Activated CD4-positive, alpha-beta T cell treated with anti-CD3 and anti-CD28 coated beads, Interleukin-2, amount 50 U/mL, for 24 hours (primary cell): ENCODE data around the gene KRTAP5-8.
"Not testable (repeated sequence)": the region's sequence is repeated elsewhere in the genome, so short reads cannot be mapped to it uniquely, and the experiment has no call there.

ENCODE experiments used
- DNase-seq, 2 donors: peaks; one replicate each; pipeline ENCODE4 v3.0.0-alpha.2; 2020; ENCODE audit warnings: low read depth in 1 of 2, low spot score in 1 of 2

KRTAP5-8 gene, protein sequence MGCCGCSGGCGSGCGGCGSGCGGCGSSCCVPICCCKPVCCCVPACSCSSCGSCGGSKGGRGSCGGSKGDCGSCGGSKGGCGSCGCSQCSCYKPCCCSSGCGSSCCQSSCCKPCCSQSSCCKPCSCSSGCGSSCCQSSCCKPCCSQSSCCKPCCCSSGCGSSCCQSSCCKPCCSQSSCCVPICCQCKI

DNA sequence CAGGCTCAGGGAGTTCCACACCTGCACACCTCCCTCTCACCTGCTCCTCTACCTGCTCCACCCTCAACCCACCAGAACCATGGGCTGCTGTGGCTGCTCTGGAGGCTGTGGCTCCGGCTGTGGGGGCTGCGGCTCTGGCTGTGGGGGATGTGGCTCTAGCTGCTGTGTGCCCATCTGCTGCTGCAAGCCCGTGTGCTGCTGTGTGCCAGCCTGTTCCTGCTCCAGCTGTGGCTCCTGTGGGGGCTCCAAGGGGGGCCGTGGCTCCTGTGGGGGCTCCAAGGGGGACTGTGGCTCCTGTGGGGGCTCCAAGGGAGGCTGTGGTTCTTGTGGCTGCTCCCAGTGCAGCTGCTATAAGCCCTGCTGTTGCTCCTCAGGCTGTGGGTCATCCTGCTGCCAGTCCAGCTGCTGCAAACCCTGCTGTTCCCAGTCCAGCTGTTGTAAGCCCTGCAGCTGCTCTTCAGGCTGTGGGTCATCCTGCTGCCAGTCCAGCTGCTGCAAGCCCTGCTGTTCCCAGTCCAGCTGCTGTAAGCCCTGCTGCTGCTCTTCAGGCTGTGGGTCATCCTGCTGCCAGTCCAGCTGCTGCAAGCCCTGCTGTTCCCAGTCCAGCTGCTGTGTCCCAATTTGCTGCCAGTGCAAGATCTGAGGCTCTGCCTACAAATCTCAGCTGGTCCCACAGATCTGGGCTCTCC is at the start of gene KRTAP5-8:
Gene KRTAP5-8 (plus strand): TSS at position 49 of the 689 bp plus-strand sequence. CDS start 31 bp downstream, at position 80.
- DNase-seq: not testable (repeated sequence)

DNA sequence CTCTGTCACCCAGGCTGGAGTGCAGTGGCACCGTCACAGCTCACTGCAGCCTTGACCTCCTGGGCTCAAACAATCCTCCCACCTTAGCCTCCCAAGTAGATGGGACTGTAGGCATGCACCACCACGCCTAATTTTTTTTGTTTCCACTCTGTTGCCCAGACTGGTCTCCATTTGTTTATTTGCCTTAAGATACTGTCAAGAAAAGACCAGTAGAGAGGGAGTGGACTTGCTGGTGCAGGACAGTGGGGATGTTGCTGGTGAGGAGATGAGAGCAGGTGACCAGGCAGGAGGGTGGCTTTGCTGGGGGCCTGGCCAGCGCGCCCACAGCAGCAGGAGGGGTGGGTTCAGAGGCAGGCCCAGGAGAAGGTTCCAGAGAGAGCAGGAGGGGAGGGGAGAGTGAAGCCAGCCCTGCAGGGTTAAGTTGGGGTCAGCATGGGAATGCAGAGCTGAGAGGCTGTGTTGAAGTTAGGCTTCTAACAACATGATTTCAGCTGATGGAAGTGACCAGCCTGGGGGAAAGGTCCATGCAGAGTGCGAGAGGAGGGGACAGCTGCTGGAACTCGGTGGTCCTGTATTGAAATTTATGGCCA is 49.0 kb upstream of the KRTAP5-8 start:
- no peak for DNase-seq

DNA sequence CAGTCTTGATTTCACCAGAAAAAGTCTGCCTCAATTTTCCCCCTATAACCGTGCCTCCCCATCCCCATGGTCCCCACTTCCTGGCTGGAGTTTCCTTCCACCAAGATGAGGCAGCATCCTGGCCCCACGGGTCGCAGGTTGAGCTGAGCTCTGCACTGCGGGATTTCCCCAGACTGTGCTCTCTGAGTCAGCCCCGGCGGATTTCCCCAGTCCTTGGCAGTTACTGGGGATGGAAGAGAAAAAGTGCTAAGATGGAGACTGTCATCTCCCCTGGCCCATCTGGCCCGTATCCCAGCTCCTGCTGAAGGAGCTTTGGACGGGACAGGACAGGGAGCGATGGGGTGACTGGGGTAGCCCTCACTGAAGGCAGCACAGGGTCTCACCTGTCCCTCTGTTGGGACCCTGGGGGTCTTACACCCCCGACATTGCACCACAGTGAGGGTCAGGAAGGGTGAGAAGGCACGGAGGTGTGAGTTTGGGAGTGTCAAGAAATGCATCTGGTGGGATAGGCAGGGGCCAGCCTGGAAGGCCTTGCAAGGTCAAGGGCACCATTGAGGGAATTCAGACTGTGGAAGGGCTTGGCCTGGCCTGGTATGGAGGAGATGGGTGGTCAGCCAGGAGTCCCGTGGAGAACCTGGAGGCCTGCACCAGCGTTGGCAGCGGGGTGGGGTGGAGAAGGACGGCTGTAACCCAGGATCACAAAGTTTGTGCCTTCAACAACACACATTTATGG is 48.3 kb upstream of the KRTAP5-8 start:
- DNase-seq: peak; percentile 17 to 40

DNA sequence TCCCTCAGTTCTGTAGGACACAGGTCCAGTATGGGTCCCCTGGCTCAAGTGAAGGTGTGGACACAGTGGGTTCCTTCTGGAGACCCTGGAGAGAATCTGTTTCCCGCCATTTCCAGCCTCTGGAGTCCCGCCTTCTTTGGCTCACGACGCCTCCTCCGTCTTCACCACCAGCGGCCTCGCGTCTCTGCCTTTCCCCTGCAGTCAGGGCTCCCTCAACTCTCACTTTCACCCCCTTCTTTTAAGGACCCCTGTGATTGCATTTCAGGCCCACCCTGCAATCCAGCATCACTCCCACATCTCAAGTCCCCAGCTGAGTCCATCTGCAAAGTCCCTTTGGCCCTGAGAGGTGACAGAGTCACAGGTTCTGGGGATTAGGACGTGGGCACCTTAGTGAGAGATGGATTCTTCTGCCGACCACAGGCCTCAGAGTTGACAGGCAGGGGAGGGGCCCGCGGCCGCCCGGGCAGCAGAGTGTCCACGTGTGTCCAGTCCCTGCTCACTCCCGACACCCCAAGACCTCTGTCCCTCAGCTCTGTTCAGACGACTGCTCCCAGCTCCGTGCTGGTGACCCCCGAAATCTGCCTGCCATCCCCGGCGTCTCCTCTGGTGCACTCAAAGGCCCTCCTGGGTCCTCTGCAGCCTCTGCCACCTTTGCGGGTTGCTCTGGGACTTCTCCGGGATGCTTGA is 47.6 kb upstream of the KRTAP5-8 start:
- DNase-seq: no peak

DNA sequence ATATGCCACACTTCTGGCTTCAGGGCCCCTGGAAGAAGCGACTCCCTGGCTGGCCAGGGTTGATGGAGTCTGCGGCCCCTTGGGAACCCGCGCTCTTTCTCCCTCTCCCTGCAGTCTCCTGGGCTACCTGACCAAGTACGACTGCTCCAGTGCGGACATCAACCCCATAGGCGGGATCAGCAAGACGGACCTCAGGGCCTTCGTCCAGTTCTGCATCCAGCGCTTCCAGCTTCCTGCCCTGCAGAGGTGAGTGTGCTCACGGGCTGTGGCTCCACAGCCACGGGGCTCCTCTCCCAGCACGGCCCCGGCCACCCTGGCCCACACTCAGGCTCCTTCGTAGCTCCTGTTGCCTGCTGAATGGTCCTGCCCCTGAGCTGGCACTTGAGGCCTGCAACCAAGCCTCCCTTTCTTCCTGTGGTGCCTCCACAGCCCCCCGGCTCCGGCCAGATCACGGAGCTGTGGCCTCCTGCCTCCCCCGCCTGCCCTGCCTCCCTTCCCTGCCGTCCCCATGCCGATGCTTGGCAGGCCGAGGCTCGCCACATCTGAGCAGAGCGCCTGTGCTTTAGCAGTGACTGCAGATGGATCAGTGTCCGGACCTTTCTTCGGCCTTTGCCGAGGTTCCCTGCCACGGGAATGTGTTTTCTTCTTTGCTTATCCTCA is 47.0 kb upstream of the KRTAP5-8 start:
- DNase-seq: no peak

DNA sequence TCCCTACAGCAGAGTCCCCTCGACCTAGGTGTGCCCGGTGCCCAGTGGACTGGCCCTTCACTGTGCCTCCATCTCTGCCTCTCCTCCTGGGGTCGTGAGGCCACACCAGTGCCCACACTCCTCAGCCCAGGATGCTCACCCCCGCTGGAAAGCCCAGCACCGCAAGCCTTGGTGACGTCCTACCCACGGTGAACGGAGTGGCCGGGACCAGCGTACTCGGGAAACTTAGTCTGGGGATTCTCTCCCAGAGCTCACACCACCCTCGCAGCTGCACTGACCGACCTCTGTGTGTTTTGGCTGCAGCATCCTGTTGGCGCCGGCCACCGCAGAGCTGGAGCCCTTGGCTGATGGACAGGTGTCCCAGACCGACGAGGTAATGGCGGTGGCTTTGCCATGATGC is 46.3 kb upstream of the KRTAP5-8 start:
- DNase-seq: no peak

DNA sequence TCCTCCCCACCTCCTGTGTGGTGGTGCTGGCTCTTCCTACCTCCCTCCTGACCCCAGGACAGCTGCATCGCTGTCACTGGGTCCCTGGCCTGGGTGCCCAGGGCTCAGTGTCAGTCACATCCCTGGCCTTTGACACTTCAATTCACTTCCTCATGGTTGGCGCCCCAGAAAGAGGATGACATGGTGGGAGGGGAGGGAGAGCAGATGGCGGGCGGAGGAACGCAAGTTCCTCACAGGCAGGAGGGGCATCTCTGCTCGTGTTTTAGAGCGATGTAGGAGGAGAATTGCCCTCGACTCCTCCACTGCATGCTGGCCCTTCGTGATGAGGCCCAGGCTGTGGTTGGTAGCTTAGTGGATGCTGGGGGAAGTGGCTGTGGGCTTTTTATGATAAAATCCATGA is 45.9 kb upstream of the KRTAP5-8 start:
- DNase-seq: no peak

DNA sequence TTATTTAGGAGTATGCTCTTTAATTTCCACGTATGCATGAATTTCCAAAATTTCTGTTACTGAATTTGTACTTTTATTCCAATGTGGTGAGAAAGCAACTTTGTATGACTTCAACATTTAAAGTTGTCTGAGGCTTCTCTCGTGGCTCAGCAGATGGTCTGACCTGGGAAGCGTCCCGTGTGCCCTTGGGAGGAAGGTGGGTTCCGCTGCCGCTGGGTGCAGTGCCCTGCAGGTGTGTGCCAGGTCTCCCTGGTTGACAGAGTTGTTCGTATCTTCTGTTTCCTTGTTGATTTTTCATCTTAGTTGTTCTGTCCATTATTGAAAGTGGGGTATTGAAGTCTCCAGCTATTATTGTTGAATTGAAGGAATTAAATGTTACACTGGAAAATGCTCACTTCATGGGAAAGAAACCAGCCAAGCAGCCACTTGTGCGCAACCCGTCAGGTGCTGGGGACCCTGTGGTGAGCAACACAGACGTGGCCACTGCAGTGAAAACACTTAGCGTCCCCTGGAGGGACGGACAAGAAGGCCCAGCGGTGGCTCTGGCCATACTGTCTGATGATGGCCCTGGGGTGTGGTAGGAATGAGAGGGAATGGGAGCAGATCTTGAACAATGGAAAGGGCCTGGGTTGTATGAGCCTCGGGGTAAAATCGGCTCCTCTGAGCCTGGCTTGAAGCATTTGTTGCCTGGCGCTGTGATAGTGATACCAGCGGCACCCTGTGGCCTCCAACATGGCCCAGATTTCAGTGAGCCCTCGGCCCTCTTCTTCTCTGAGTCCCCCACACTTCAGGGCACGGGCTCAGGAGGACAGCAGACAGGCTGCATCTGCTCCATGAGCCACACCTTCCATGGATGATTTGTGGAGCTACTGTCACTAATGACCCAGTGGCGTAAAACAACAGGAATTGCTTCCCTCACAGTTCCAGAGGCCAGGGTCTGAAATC is 42.3 kb upstream of the KRTAP5-8 start:
- DNase-seq: no peak

DNA sequence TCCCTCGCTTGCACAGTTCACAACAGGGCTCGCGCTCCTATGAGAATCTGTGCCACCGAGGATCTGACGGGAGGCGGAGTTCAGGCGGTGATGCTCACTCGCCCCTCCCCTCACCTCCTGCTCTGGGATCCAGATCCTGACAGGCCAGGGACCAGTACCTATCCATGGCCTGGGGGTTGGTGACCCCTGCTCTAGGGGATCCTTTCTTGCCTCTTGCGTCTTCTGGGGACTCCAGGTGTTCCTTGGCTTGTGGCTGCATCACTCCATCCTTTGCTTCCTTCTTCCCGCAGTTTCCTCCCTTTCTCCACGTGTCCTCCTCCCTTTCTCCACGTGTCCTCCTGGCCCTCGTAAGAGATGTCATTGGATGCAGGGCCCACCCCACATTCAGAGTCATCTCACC is 41.4 kb upstream of the KRTAP5-8 start:
- no peak for DNase-seq

DNA sequence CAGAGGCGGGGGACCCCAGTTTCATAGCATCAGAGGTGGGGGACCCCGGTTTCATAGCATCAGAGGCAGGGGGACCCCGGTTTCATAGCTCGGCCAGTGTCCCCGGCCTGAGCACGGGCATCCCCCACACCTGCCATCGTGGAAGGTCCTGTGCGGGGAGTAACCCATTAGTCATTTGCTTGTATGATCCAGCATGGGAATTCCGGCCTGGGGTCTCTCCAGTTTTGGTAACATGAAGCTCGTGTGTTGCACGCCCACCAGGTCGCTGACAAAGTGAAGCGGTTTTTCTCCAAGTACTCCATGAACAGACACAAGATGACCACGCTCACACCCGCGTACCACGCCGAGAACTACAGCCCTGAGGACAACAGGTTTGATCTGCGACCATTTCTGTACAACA is 39.7 kb upstream of the KRTAP5-8 start:
- DNase-seq: no peak

DNA sequence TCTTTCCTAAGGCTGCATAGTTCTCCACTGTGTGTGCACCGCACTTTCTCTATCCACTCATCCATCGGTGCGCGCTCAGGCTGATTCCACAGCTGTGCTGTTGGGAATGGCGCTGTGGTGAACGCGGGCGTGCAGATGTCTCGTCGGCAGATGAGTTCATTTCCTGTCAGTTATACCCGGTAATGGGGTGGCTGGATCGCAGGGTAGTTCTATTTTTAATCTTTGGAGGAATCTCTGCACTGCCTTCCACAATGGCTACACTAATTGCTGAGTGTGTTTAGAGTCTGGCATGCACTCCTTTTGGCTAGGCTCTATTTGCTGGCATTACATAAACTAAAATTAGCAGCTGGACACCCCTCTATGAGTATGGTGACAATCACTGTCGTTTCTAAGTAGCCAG is 38.7 kb upstream of the KRTAP5-8 start:
- DNase-seq: no peak

DNA sequence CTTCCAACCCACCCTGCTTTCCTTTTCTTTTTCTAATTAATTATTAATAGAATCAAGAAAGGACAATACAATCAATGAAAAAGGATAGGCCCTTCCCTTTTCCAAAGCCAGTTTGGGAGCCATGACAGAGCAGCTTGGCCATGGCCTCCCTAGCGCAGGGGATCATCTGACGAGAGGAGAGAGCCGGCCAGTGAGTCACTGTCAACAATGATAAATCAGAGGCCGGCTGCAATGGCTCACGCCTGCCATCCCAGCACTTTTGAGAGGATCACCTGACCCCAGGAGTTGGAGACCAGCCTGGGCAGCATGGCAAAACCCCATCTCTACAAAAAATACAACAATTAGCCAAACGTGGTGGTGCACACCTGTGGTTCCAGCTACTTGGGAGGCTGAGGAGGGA is 38.3 kb upstream of the KRTAP5-8 start:
- no peak for DNase-seq

DNA sequence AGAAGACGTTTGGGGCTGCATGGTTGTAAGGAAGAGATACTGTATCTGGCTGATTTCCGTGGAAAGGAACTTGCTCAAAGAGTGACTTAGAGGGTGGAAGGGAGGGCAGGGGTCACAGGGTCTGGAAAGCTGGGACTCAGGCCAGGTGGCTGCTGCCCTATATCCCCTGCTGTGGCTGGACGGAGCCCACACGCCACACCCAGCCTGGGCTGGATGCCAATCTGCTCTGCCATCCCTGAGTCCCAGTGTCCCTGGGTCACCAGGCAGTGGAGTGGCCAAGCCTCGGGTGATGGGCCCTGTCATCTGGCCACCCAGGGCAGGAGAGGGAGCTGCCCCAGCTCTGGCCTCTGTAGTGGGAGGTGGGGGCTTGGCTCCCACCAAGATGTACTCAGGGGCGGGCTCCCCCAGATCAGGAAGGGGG is 37.2 kb upstream of the KRTAP5-8 start:
- DNase-seq: no peak

DNA sequence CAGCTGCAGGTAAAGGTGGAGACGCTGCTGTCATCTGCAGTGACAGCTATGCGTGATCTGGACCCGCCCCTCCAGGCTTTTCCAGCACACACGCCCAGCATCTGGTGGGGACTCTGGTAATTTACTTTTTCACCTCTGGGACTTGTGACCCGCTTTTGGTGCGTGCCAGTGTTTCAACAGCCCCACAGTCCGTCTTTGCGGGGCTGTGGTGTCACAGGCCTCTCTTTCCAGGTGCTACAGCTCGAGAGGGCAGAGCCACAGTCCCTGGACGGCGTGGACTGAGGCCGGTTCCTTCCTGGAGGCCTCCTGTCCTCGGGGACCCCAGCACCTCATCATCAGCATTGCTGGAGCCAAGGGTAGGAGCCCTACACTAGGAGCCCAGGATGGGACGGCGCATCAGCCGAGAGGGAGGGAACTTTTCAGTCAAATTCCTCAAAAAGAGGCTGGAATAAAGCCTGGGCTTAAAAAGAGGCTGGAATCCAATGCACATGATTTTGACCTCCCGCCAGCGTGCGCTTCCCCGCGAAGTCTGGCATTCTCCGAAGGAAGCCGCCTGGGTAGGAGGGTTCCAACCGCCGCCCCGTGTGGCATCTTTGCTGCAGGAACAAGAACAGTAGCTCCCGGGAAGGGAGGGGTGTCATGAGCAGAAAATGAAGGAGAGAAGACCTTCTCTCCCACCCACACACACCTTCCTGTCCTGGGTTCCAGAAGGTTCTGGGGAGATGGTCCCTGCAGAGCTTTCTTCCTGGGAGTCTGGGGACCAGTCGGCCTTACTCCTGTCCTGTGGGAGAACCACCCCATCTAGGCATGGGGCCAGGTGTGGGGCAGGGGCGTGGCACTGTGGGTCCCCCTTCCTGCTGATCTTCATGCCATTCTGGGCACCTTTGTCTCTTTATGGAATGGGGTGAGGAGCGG is 36.5 kb upstream of the KRTAP5-8 start:
- DNase-seq: no peak

DNA sequence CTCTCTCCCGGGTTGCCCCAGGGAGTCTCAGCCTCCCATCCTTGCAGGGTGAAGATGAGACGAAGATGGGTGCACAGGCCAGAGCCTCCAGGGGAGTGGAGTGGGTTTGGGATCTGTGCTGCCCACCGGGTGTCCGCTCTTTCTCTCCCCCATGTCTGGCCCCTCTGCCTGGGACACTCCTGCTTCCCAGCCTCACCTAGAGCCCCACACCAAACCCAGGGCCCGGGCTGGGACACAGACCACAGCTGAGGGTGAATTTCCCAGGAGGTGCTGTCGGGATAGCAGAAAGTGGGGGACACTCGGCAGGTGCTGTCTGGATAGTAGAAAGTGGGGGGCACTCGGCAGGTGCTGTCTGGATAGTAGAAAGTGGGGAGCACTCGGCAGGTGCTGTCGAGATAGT is 35.8 kb upstream of the KRTAP5-8 start:
- no peak for DNase-seq

DNA sequence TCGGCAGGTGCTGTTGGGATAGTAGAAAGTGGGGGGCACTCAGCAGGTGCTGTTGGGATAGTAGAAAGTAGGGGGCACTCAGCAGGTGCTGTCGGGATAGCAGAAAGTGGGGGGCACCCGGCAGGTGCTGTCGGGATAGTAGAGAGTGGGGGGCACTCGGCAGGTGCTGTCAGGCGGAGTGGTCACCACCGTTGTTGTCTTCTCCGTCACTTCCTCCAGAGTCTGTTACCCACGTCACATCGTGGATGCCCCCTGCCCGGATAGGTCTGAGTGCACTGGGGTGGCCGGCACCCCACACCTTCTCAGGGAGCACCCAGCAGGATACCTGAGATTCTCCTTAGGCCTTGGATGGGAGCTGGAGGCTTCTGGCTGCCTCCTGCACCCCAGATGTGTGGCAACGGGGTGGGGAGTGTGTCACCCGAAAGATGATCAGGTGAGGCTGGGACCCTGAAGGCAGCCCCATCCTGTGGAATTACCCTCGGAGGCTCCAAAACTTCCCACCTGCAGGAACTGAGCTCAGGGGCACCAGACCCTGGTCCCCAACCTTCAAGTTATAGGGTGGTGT is 34.9 kb upstream of the KRTAP5-8 start:
- no peak for DNase-seq

DNA sequence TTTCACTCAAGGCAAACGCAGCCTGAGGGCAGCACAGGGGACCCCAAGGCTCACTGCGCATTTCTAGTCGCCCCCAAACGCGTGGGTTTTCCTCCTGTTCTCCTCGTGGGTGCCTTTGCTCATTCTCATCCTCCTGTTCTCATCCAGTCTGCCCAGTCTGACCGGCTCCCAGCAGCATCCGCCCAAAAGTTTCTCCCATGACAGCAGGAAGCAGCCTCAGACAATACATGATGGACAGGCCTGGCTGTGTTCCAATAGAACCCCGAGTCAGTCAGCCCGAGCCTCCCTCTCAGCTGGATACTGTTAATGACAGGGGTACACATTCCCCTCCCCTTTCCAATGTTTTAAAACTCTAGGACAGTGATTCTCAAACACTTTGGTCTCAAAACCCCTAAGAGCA is 33.3 kb upstream of the KRTAP5-8 start:
- no peak for DNase-seq

DNA sequence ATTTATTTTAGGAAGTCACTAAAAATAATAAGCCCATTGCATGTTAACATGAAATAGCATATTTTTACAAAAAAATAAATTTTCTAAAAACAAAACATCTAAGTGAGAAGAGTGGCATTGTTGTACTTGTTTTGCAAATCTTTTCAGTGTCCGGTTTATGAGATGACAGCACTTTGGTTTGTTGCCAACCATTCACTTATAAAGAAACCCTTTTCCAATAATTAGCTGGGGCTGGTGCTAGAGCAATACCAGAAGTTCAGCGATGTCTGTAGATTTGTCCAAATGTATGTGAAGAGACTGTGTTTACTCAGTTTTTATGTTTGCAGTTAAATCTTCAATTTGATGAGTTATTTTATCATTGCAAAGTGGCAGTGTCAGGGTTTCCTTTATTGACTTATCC is 32.8 kb upstream of the KRTAP5-8 start:
- no peak for DNase-seq
